ENCODE results near the gene CLEC2D. TPM values are rescaled to one million over a fixed set of nuclear protein-coding genes. Genes with fewer than 3 reads are reported as not detected.

CLEC2D gene
- total and polyA plus RNA-seq, 10 of the 15 experiments (the other 5 are each of a cell fraction or from before 2014, with no cell fraction given): 4.6 to 29.8 (median 16.0) TPM

- no peak for TF ChIP-seq E4F1 (IDR thresholded peaks at IDR 0.05; ENCODE audit: borderline replicate concordance, partially characterized antibody)
- no peak for TF ChIP-seq CHD4 (IDR thresholded peaks at IDR 0.05)
- no peak for TF ChIP-seq ZNF217 (IDR thresholded peaks at IDR 0.05)
- no peak for TF ChIP-seq SMC3 (IDR thresholded peaks at IDR 0.05; ENCODE audit: borderline replicate concordance, low read length)
Measured at GRCh38 chr12:9708853-9709252, 39.3 kb downstream of the CLEC2D start (continued).

GRCh38 chr12:9710584-9711375, 41.3 kb downstream of the CLEC2D start:
- H3K4me2 ChIP-seq (ENCODE audit: control insufficient read depth, insufficient read depth): no peak overlapping the region
- in situ Hi-C loops (cut with MboI) (no loop called here), intact Hi-C loops (cut with micrococcal nuclease; ENCODE audit: unreplicated experiment) (loop anchor here (10.0 kb wide), 1 partner anchor 346 kb away; no protein-coding TSS in a partner anchor)
- H2AFZ ChIP-seq (ENCODE audit: control insufficient read depth, low read depth, low read length): no peak overlapping the region
- ChIA-PET POLR2A (interaction anchor here (0.7 kb wide), 1 partner anchor 23 kb away, joined by 3 read pairs; no protein-coding TSS in a partner anchor), CTCF (interaction anchor here (0.8 to 9.0 kb wide), 10 partner anchors 12 to 381 kb away, joined by 3 to 159 read pairs (median 6); partner anchors contain the start of gene CLEC2D), RAD21 (ENCODE audit: unreplicated experiment) (interaction anchor here (0.7 to 4.8 kb wide), 8 partner anchors 11 to 77 kb away, joined by 3 to 32 read pairs (median 3); partner anchors contain the start of gene CLEC2D), SMC1A (ENCODE audit: uncharacterized antibody, unreplicated experiment) (interaction anchor here (0.7 to 7.8 kb wide), 9 partner anchors 11 to 307 kb away, joined by 3 to 100 read pairs (median 6); no protein-coding TSS in a partner anchor)
- no peak overlapping the region; the same call in 1 of the 2 replicates for H3K27ac ChIP-seq (ENCODE audit: control insufficient read depth, insufficient read depth)
- DNase-seq (ENCODE audit: low read depth, low spot score) (no peak), FAIRE-seq (no peak), ATAC-seq (no peak)
- no peaks in the 10 kb centered on the region for H4K20me1 ChIP-seq (ENCODE audit: control insufficient read depth, insufficient read depth)
- H3K27me3 ChIP-seq (replicated peaks in 1 of 2; ENCODE audit: control insufficient read depth in 2 of 2, insufficient read depth in 2 of 2, low read length in 1 of 2): no peaks in the 10 kb centered on the region
- WGBS (ENCODE audit: insufficient coverage, insufficient replicate concordance, low lambda C conversion rate, missing lambda C conversion rate): 72% methylated on average over 3 of the region's 3 CpGs
- H3K79me2 ChIP-seq (ENCODE audit: control insufficient read depth, insufficient read depth, low read length): peaks cover 3% of the 10 kb centered on the region
- H3K9ac ChIP-seq (ENCODE audit: control insufficient read depth, insufficient read depth, low read length): no peak overlapping the region
- peaks cover 1% of the 10 kb centered on the region; the same call in 2 of the 3 replicates for H3K9me3 ChIP-seq (replicated peaks; ENCODE audit: control insufficient read depth, insufficient read depth, low read length)
- H3K4me3 ChIP-seq: no peak overlapping the region
- no TSS peak for BruUV-seq (replicated peaks)
- peaks cover 73% of the 10 kb centered on the region for H3K4me1 ChIP-seq (ENCODE audit: control insufficient read depth, insufficient read depth, low read length)
- TF ChIP-seq ZNF687 (IDR thresholded peaks at IDR 0.05) (no peak), POLR2AphosphoS5 (IDR thresholded peaks at IDR 0.05; ENCODE audit: low read length) (no peak), RCOR1 (conservative IDR thresholded peaks at IDR 0.05; ENCODE audit: low read depth, low read length) (no peak), USF2 (IDR thresholded peaks at IDR 0.05; ENCODE audit: borderline replicate concordance, low read depth, low read length) (no peak), STAT1 (conservative IDR thresholded peaks at IDR 0.05) (no peak), HDAC2 (IDR thresholded peaks at IDR 0.05) (no peak)
- H3K36me3 ChIP-seq (ENCODE audit: control insufficient read depth in 2 of 2, insufficient read depth in 2 of 2, low read length in 1 of 2): no peaks in the 10 kb centered on the region; a peak in 1 of 4 replicates

All from GM12878 (cell line).